Endothelial cell of umbilical vein (primary cell): Measurements from ENCODE around the gene NFU1.

Experiments
- CTCF ChIP-seq, 2 donors: IDR thresholded peaks; 1 replicate in 1 of 2; 2 replicates in 1 of 2; pipeline ENCODE4 v1.5.1; 2011; ENCODE audit warnings: low read length in 2 of 2, mild to moderate bottlenecking in 2 of 2, moderate library complexity in 2 of 2, control low read depth in 1 of 2, inconsistent platforms in 1 of 2, low read depth in 1 of 2; ENCODE audit not compliant: insufficient read depth in 1 of 2; ENCODE audit errors: extremely low read depth in 1 of 2
- EZH2 ChIP-seq: IDR thresholded peaks from 2 replicates; pipeline ENCODE4 v1.6.1; 2012; ENCODE audit warnings: borderline replicate concordance, low read depth, mild to moderate bottlenecking, moderate library complexity, low read length, inconsistent platforms; ENCODE audit not compliant: severe bottlenecking
- FOS ChIP-seq: IDR thresholded peaks from 2 replicates; pipeline ENCODE4 v1.6.1; 2011; ENCODE audit warnings: mild to moderate bottlenecking, low read length, moderate library complexity, borderline replicate concordance; ENCODE audit not compliant: insufficient read depth
- JUN ChIP-seq: IDR thresholded peaks from 2 replicates; pipeline ENCODE4 v1.6.1; 2011; ENCODE audit warnings: borderline replicate concordance, low read depth; ENCODE audit not compliant: insufficient read length, insufficient read depth
- MAX ChIP-seq: IDR thresholded peaks from 2 replicates; pipeline ENCODE4 v1.6.1; 2011; ENCODE audit not compliant: insufficient read depth, insufficient read length
- MYC ChIP-seq: IDR thresholded peaks from one replicate; pipeline ENCODE4 v1.6.1; 2011; ENCODE audit warnings: mild to moderate bottlenecking, low read depth, low read length
- POLR2A ChIP-seq: IDR thresholded peaks from 2 replicates; pipeline ENCODE4 v1.6.1; 2012; ENCODE audit warnings: low read depth, mild to moderate bottlenecking, control low read depth, low read length
- POLR2AphosphoS5 ChIP-seq: IDR thresholded peaks from 2 replicates; pipeline ENCODE4 v1.6.1; 2012; ENCODE audit warnings: low read depth, mild to moderate bottlenecking, control low read depth, low read length, moderate library complexity; ENCODE audit not compliant: insufficient read depth

GRCh38 chr2:69384618-69385081, 52.6 kb downstream of the NFU1 start:
- TF ChIP-seq CTCF (IDR thresholded peaks at IDR 0.05; ENCODE audit: extremely low read depth in 1 of 2, insufficient read depth in 1 of 2, low read depth in 1 of 2, low read length in 2 of 2), result no peak
- no peak for TF ChIP-seq POLR2A
- TF ChIP-seq EZH2, result no peak
- no peak for TF ChIP-seq POLR2AphosphoS5
- no peak for TF ChIP-seq MYC
- no peak for TF ChIP-seq JUN
- no peak for TF ChIP-seq FOS
- no peak for TF ChIP-seq MAX
